ENCODE measurements around the gene FAM124B. TPM values are rescaled to one million over a fixed set of nuclear protein-coding genes. Genes with fewer than 3 reads are reported as not detected.

FAM124B gene
- total RNA-seq, 1 experiment from 2014 or later: 0.83 TPM

- Histone ChIP-seq H3K27me3 (ENCODE audit: insufficient read depth, low read length) (no peaks in the 10 kb centered on the region), H2AFZ (ENCODE audit: low read length) (no peak overlapping the region), H2BK120ac (ENCODE audit: low read depth, low read length, poor library complexity, severe bottlenecking) (no peak overlapping the region), H4K8ac (replicated peaks; ENCODE audit: insufficient read length, low read depth, low read length) (no peak overlapping the region), H3K4ac (ENCODE audit: low read depth, low read length) (no peak overlapping the region), H3K9ac (ENCODE audit: extremely low read depth, insufficient read length, low read length) (no peak overlapping the region), H3K4me2 (ENCODE audit: insufficient read depth, insufficient read length, low read length) (no peak overlapping the region), H3K4me1 (ENCODE audit: insufficient read depth, low read length) (no peaks in the 10 kb centered on the region; the same call in 1 of the 2 replicates), H3K9me3 (ENCODE audit: control insufficient read depth, low read depth, low read length) (no peaks in the 10 kb centered on the region), H2BK12ac (ENCODE audit: insufficient read length, low read depth, low read length) (no peak overlapping the region), H2BK20ac (ENCODE audit: low read depth, low read length, poor library complexity, severe bottlenecking) (no peak overlapping the region), H3K18ac (ENCODE audit: insufficient read length, low read depth, low read length) (no peak overlapping the region), H4K5ac (ENCODE audit: insufficient read length, low read depth, low read length) (no peak overlapping the region), H4K91ac (ENCODE audit: insufficient read length, low read depth, low read length) (no peak overlapping the region), H3K14ac (ENCODE audit: insufficient read depth, low read length) (no peak overlapping the region), H2BK15ac (ENCODE audit: low read depth, low read length) (no peak overlapping the region), H3K56ac (ENCODE audit: insufficient read length, low read depth, low read length) (no peak overlapping the region), H3K23ac (ENCODE audit: insufficient read length, low read depth, low read length) (no peak overlapping the region), H3K23me2 (ENCODE audit: insufficient read length, low read depth, low read length, poor library complexity, severe bottlenecking) (no peaks in the 10 kb centered on the region), H3K79me1 (ENCODE audit: insufficient read depth, low read depth, low read length, poor library complexity, severe bottlenecking) (no peaks in the 10 kb centered on the region), H3K27ac (ENCODE audit: insufficient read length, low read depth, low read length) (no peak overlapping the region), H3T11ph (ENCODE audit: low read length) (no peak overlapping the region), H3K79me2 (ENCODE audit: insufficient read depth, low read length) (no peaks in the 10 kb centered on the region), H2BK5ac (ENCODE audit: insufficient read length, low read length) (no peak overlapping the region), H2AK5ac (ENCODE audit: insufficient read length, low read length) (no peak overlapping the region), H4K20me1 (ENCODE audit: control insufficient read depth, insufficient read depth, insufficient read length) (no peaks in the 10 kb centered on the region)
- TF ChIP-seq CTCF (conservative IDR thresholded peaks at IDR 0.05): no peak
- H3K27ac Mint-ChIP-seq: no peak overlapping the region; a peak in 1 of 7 replicates
- H3K4me1 Mint-ChIP-seq: peaks cover 28 to 30% of the 10 kb centered on the region in 2 experiments
- H3K9me3 Mint-ChIP-seq: peaks cover 17 to 22% of the 10 kb centered on the region in 2 experiments
- H3K4me3 Mint-ChIP-seq: no peak overlapping the region
- DNase-seq: no peak
- peaks cover 10 to 39% (median 14%) of the 10 kb centered on the region in 3 experiments; a peak in 6 of 7 replicates for H3K36me3 Mint-ChIP-seq (ENCODE audit: insufficient read depth in 1 of 3, low read depth in 3 of 3)
- WGBS (ENCODE audit: extremely low coverage, insufficient read length, low lambda C conversion rate): no CpG with 5 or more reads among the region's 1 CpG
- H3K27me3 Mint-ChIP-seq (ENCODE audit: low read depth): peaks cover 1% of the 10 kb centered on the region; the same call in 1 of the 2 replicates
Measured at GRCh38 chr2:224436634-224437033, 34.7 kb upstream of the FAM124B start.
